DLD1 (cell line): ENCODE results near the gene GNPTG.

Experiments
- in situ Hi-C: cut with HindIII; loops from 2 replicates; pipeline ENCODE4 v1.10.0; 2017; ENCODE audit warnings: low sequenced_read_pairs

GNPTG gene

DNA sequence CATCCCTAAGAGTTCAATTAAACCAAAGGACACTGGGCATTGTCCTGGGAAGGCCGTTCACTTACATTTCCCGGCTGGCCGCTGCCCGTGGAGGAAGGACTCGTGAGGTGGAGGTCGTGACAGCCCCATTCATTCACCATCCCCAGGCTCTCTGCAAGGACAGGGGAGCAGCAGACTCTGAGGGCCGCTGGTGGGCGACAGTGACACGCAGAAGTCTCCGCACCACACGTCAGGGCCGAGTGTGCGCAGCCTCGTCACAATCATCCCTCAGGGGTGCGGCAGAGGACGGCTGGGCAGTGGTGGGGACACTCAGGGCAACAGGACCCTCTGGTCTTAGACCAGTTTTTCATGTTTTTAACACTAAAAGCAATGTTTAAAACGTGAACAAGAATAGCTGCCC, 41.1 kb downstream of the GNPTG start:
- in situ Hi-C loops: no loop called here

DNA sequence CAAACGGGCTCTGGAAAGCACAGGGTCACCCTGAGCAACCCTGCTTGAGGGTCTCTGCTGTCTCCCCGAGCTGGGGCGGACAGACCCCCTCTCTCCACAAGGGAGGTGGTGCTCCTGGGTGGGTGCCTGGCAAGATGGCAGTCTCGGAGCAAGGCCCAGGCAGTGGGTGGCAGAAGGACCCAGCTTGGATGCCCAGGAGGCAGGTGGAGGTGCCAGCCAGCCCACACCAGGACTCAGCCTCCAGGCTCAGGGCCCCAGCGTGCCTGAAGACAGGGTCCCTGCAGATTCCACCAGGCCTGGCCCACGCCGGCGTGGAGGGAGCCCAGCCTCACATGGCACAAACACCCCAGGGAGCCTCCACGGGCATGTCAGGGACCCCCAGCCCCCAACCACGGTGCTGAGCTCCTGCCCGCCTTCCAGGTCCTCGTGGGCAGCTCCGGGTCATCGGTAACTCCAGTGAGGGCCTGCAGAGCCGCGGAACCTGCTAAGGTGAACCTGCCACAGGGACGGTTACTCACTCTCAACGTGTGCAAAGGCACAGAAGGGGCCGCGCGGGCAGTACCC, 42.0 kb downstream of the GNPTG start:
- in situ Hi-C loops: no loop called here

DNA sequence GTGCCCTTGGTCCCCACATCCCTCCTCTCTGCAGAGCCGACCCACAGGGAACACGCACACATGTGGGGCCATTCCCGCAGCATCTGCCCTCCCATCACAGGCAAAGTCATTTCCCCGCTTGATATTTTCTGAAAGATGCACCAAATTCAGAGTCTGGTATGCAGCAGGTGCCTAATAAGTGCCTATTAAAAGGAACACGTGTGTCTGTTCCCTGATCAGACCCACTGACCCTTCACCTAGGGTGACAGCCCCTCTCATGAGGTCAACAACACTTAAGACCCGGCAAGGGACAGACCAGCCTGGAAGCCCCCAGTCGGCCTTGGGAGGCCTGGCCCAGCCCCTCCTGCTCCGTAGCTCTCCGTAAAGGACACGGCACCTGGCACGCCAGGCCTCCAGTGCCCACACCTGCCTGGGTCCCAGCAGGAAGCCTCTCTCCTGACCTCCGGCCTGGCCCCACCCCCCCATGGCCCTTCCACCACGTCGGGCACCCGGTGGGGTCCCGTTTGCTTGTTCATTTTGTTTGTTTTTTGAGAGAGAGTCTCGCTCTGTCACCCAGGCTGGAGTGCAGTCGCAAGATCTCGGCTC, 42.7 kb downstream of the GNPTG start:
- in situ Hi-C loops: no loop called here

DNA sequence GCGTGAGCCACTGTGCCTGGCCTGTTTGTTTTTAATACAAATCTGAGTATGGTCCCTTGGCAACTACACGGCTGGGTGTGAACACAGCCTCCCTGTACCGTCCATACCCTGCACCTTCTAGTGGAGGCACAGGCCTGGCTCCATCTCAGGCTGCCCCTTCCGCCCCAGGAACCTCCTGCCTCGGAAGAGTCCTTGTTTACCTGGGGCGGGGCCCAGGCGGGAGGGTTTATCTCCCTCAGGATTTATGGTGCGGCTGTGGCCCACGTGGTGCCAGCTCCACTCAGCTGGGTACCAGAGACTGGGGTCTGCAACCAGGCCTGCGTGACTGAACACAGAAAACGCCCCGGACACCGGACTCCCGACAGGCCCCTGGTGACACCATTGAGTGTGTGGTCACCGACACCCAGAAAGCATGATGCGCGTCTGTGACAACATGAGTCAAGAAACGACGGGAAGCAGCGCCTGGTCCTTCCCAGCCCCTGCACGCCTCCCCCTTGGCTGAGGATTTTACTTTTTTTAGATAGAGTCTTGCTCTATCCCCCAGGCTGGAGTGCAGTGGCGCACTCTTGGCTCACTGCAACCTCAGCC, 43.8 kb downstream of the GNPTG start:
- in situ Hi-C loops: no loop called here

DNA sequence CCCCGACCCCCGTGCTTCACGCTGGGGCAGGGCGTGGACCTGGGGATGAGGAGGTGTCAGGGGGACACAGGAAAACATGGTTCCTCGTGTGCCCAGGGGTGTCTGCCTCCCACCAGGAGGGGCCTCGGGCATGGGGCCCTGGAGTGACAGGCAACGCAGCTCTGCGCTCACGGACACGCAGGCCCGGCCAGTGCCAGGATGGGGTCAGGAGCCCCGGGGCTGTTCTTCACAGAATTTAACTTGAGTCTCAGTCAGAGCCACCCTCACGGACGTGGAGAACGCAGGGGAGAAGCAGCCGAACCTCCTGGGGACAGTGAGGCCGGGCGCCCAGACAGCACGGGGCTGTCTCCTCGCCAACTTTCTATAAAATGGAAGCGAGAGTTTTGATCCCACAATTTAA, 46.0 kb downstream of the GNPTG start:
- in situ Hi-C loops: no loop called here

DNA sequence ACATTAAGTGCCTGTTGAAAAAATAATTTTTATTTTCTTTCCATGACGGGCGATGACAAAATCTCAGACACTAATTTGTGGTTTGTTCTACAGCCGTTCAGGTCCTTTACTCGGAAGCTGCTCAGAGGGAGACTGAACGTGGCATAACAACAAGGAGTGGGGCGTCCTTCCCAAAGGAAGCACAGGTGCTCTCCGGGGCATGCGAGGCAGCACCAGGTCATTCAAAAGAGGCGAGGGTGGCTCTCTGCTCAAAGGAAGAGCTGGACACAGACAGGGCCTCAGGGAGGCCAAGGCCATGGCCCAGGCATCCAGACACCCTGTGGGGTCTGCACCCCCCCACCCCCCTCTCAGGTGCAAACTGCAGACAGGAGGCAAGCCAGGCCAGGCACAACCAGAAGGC, 46.6 kb downstream of the GNPTG start:
- in situ Hi-C loops: no loop called here

DNA sequence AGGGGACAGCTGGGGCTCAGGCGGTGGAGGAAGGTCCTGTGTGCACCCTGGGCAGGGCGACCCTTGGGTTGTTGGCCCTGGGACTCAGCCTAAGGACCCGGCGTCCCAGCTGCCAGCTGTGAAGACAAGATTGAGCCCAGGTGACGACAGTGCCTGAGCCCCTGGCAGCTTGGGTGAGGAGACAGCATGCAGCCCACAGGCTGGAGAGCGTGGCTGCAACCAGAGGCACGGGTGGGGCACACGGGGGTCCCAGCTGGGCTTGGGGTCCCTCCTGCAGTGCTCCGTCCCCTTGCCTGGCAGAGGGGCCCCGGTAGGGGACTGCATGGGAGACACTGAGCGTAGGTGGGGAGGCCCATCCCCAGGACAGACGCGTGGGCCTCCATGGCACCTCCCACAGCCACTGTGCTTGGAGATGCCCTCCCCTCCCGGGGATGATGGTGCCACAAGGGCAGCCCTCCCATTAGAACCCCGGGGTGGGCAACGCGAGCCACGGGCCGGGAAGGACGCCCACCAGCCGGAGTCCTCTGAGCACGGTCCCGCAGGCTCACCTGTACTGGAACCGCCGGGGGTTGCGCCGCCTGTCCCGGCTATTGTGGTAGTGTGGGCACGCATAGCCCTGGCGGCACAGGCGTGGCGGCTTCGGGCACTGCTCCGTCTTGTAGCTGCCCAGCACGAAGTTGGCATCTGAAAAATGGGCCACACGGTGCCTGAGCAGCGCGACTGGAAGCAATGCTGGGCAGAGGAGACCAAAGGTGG, 47.3 kb downstream of the GNPTG start:
- in situ Hi-C loops: no loop called here

DNA sequence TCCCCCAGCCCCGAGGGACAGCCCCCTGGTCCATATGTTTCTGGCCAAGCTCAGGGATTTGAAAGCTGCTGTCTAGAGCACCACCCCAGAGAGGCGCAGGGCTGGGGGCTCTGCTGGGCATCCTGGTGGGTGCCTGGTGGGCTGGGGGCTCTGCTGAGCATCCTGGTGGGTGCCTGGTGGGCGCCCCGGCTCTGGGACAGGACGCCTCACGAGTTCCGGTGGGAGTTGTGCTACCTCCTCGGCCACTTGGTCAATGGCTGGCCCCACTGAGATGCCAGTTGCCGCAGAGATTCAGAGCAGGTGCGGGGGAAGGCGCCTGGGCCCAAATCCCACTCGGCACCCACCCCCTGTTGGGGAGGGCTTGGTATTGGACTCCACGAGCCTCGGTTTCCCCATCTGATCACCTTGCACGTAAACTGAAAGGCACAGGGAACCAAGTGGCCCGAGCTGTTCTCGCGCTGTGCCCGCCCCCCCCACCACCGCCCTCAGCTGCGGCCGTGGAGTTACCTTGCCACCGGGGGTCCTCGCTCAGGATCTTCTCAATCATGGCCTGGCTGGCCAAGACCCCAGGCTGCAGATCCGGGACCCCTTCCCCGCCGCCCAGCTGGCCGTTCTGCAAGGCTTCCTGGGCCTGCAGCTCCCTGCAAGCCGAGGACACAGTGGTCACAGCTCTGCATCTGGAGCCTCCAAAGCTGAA, 49.5 kb downstream of the GNPTG start:
- in situ Hi-C loops: no loop called here

DNA sequence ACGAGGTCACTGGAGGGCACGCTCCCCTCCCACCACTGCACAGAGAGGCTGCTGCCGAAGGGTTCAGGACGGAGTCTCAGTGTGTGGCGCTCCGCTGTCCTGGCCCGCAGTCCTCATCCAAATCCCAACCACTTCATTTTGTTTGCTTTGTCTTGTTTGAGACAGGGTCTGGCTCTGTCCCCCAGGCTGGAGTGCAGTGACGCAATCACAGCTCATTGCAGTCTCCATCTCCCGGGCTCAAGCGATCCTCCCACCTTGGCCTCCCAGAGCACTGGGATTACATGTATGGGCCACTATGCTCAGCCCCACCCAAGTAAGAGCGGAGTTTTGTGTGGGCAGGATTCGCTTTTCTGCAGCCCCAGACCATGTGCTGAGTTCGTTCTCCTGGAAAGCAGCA, 50.0 kb downstream of the GNPTG start:
- in situ Hi-C loops: no loop called here

DNA sequence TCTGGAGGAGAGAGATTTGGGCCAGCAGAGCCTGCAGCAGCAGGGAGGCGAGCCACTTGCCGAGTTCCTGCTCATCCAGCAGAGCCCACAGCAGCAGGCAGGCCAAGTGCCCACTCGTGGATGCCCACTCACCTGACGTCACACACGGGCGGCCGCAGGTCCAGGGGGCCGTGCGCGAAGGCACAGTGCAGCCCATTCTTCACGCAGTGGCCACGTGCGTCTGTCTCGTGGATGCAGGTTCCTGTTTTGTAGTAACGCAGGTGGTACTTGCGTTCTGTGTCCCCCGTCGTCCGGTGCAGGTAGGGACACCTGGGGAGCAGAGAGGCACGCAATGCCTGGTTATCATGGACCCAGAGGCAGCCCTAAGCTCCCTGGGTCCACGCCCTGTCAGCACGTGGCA, 51.3 kb downstream of the GNPTG start:
- in situ Hi-C loops: no loop called here

DNA sequence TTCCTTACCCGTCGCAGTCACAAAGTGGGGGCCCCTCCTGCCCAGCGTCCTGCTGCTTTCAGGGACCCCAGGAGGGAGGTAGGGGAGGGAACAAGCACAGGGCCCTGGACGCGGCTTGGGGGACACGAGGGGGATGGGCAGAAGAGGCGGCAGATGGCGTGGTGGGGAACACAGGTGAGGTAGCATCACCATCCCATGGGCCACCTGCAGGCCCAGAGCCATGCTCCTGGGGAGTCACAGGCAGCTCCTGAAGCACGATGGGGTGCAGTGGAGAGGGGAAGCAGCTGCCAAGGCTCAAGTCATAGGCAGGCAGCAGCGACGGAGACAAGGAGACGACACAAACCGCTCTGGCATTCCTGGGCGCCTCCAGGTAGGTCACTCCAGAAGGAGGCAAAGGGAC, 52.0 kb downstream of the GNPTG start:
- in situ Hi-C loops: no loop called here

DNA sequence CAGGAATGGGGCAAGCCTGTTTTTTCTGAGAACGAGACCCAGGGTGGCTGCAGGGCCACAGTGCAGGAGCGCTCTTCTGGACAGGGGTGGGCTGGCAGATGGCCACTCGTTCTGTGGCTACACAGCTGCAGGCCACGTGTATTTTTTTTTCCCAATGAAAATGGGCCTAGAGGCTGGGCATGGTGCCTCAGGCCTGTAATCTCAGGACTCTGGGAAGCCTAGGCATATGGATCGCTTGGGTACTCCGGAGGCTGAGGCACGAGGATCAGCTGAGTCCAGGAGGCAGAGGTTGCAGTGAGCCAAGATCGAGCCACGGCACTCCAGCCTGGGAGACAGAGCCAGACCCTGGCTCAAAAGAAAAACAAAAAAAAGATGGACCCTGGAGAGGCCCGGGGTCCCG, 56.0 kb downstream of the GNPTG start:
- in situ Hi-C loops: no loop called here

DNA sequence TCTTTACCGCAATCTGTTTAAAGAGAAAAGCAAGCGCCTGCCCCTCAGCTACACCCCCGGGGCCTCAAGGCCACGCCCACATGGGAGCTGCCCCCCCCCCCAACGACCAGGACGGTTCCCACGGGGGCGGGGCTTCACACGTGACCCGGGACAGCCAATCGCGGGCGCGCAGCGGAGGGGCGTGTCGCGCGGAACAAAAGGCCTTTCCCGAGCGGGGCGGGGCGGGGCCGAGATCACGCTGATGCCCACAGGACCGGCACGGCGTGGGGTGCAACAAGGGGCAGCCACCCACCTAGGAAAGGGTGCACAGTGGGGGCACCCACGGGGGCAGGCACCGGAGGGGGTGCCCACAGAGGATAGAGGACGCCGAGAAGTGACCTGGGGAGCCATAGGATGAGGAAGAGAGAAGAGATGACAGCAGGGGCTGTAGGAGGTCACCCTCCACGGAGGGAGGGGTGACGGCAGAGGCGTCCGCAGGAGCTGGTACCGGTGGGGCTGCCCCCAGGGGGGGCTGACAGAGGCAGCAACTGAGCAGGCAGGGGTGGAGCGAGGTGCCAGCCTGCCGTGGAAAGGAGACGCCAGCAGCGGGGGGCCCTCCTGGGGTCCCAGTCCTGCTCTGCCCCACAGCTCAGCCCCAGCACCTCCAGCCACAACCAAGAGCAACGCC, 56.6 kb downstream of the GNPTG start:
- in situ Hi-C loops: no loop called here

DNA sequence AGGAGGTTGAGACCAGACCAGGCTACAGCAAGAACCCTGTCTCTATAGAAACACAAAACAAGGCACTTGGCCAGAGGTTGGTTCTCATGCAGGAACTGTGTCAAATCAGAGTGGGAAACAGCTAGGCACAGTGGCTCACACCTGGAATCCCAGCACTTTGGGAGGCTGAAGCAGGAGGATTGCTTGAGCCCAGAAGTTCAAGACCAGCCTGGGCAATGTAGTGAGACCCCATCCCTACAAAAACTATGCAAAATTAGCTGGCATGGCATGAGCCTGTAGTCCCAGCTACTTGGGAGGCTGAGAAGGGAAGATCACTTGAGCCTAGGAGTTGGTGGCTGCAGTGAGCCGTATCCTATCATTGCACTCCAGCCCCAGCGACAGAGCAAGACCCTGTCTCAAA, 61.1 kb downstream of the GNPTG start:
- in situ Hi-C loops: no loop called here
